ENCODE results near the gene SCFD2. TPM values are rescaled to one million over a fixed set of nuclear protein-coding genes. Genes with fewer than 3 reads are reported as not detected.
A peak's percentile ranks its signal among the peaks of the same experiment; 100 is the strongest.
"Not testable (repeated sequence)": the region's sequence is repeated elsewhere in the genome, so short reads cannot be mapped to it uniquely, and the experiment has no call there.

SCFD2 gene
- 10 to 100 TPM; 24.7 to 49.2 (median 33.9) TPM for total RNA-seq

DNA sequence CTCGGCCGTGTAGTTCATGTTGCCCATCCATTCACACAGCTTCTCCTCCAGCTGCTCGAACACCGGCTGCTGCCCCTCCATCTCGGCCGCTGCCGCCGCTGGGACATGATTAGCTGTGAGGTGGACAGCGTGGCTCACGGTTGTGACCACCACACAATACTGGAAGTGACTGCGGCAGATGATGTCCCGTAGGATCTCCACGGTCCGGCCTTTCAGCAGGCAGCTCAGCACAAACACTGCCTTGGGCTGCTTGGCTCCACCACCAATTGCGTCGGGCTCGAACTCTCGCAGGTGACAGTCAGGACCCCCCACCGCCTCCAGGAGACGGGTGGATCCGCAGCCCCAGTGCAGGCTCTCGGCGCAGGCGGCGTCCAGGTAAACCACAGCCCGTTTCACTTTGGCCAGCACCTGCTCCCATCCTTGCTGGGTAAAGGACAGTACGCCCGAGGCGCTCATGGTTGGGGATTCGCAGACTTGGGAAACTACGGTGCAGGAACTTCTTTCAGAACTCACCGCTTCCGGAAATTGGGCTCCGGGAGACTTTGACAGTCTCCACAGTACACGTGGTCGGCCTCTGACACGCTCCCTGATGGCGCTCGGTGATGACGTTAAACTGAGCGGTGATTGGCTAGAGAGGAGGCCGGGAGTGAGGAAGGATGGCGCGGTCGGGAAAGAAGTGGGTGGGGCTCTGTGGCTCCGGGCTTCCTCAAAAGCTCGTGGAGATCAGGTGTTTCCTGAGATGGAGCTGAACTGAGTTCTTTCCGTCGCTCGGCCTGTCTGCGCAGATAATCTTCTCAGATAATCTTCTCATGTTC lies at the start of gene SCFD2:
Gene SCFD2 (minus strand): TSS at position 576 of the 815 bp plus-strand sequence.
- H3K4me1 ChIP-seq = peaks cover 0 to 47% (median 20%) of the 10 kb centered on the region in 4 donors
- H3K36me3 ChIP-seq = no peaks in the 10 kb centered on the region
- peak within 1 kb of the TSS; percentile 75 to 93 (median 84) for H3K4me3 ChIP-seq
- 1 to 2% methylated on average over 37 to 48 of the region's 51 CpGs for WGBS, 2 donors
- TF ChIP-seq CTCF (IDR thresholded peaks at IDR 0.05) (no peak), POLR2A (IDR thresholded peaks at IDR 0.05) (peak in 1 of 2 donors; percentile 52), EP300 (IDR thresholded peaks at IDR 0.05) (peak; percentile 79 to 83)
- peaks cover 0 to 20% of the 10 kb centered on the region in 2 donors for H3K27me3 ChIP-seq
- peak; percentile 98 to 100 for DNase-seq (ENCODE audit: low spot score in 2 of 2)
- no peaks in the 10 kb centered on the region for H3K9me3 ChIP-seq
- H3K27ac ChIP-seq = peak within 1 kb of the TSS in 3 of 4 donors; percentile 56 to 82 (median 76)

- H3K9me3 ChIP-seq; H3K4me3 ChIP-seq; DNase-seq (ENCODE audit: low spot score in 2 of 2); H3K27ac ChIP-seq; H3K27me3 ChIP-seq; H3K4me1 ChIP-seq: not testable (repeated sequence)
- H3K36me3 ChIP-seq = peaks cover 0 to 35% (median 0%) of the 10 kb centered on the region in 3 donors
- WGBS, 2 donors = 99% methylated on average over 11 of the region's 11 CpGs
Observed at GRCh38 chr4:53409479-53409878, 43.6 kb upstream of the SCFD2 start.

DNA sequence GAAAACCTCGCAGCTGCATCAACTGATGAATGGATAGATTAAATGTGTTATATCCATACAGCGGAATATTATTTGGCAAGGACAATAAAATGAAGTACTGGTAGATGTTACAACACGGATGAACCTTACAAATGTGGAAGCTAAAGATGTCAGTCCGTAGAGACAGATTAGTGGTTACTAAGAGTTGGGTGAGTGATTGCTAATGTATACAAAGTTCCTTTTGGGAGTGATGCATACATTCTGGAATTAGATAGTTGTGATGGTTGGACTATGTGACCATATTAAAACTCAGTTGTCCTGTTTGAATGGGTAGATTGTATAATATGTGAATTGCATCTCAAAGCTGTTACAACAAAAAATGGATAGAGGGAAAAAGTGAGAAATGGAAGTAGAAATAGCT lies 14.4 kb upstream of the SCFD2 start:
- no peak for TF ChIP-seq CTCF (IDR thresholded peaks at IDR 0.05)
- TF ChIP-seq EP300 (IDR thresholded peaks at IDR 0.05) = no peak
- TF ChIP-seq POLR2A (IDR thresholded peaks at IDR 0.05) = no peak
- Histone ChIP-seq H3K36me3 (peaks cover 0 to 26% (median 0%) of the 10 kb centered on the region in 3 donors), H3K27me3 (no peaks in the 10 kb centered on the region), H3K4me3 (no peak overlapping the region), H3K9me3 (no peaks in the 10 kb centered on the region), H3K27ac (no peak overlapping the region), H3K4me1 (peaks cover 0 to 37% (median 7%) of the 10 kb centered on the region in 4 donors)
- DNase-seq (ENCODE audit: low spot score in 2 of 2) = no peak
- WGBS, 2 donors = 88 to 89% methylated on average over 4 of the region's 4 CpGs

GRCh38 chr4:53378171-53378482 lies 12.3 kb upstream of the SCFD2 start:
- DNase-seq (ENCODE audit: low spot score in 2 of 2) = no peak
- no peak for TF ChIP-seq EP300 (IDR thresholded peaks at IDR 0.05)
- no peak for TF ChIP-seq CTCF (IDR thresholded peaks at IDR 0.05)
- TF ChIP-seq POLR2A (IDR thresholded peaks at IDR 0.05) = no peak
- Histone ChIP-seq H3K27ac (peak overlapping the region; percentile 71 to 94 (median 90)), H3K9me3 (no peaks in the 10 kb centered on the region), H3K27me3 (no peaks in the 10 kb centered on the region), H3K4me1 (peaks cover 0 to 37% (median 7%) of the 10 kb centered on the region in 4 donors), H3K36me3 (peaks cover 0 to 7% (median 0%) of the 10 kb centered on the region in 3 donors), H3K4me3 (peak overlapping the region; percentile 87 to 93 (median 91))
- WGBS, 2 donors = 0 to 2% methylated on average over 10 of the region's 10 CpGs

GRCh38 chr4:53377319-53378170 lies 11.7 kb upstream of the SCFD2 start, which contains the start of gene FIP1L1:
TSS of gene FIP1L1 (plus strand) at chr4:53377641. CDS start at chr4:53377839, 198 bp downstream.
- peak; percentile 85 to 89 for DNase-seq (ENCODE audit: low spot score in 2 of 2)
- TF ChIP-seq POLR2A (IDR thresholded peaks at IDR 0.05) (peak; percentile 55 to 78), EP300 (IDR thresholded peaks at IDR 0.05) (peak in 1 of 2 donors; percentile 96), CTCF (IDR thresholded peaks at IDR 0.05) (peak in 2 of 5 experiments; percentile 30 to 36)
- peaks cover 0 to 37% (median 7%) of the 10 kb centered on the region in 4 donors for H3K4me1 ChIP-seq
- H3K27ac ChIP-seq = peak within 1 kb of the TSS; percentile 71 to 94 (median 90)
- no peaks in the 10 kb centered on the region for H3K27me3 ChIP-seq
- WGBS, 2 donors = 1% methylated on average over 56 to 61 of the region's 85 CpGs
- no peaks in the 10 kb centered on the region for H3K9me3 ChIP-seq
- peaks cover 0 to 5% (median 0%) of the 10 kb centered on the region in 3 donors for H3K36me3 ChIP-seq
- H3K4me3 ChIP-seq = peak within 1 kb of the TSS; percentile 87 to 93 (median 91)
